Superior temporal gyrus (tissue), 1 donor: ENCODE measurements around the gene CCNYL1.

Experiments used
- DNase-seq: peaks from one replicate; pipeline ENCODE4 v3.0.0-alpha.2; 2016; ENCODE audit errors: extremely low spot score

Gene CCNYL1

DNA sequence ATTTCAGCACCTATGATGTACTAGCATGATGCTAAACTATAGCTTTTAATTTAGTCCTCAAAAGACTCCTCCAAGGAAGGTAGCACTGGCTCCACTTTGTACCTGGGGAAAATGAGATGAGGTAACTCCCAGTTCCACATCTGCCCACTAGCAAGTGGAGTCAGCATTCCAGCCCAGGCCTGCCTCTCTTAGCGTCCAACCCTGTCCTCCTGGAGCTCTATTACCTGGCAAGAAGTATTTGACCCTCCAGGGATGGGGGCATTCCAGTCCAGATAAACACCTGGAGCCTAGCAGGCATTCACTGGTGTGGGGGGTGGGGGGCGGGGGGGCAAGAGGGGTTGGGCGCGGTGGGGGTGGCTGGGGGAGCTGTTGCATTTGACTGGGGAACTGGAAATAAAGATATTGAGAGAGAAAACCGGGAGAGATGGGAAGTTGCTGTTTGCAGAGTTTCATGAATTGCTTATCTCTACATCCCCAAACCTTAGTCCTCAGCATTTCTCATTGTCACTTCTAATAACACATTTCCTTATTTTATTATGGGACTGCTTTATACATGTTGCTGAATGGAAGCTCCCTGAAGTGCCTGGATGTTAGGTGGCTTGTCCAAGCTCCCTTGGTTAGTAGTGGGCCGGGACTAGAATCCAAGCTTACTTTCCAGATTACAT, 80.3 kb downstream of the CCNYL1 start:
- DNase-seq: no peak

- no peak for DNase-seq
These were observed 80.9 kb downstream of the CCNYL1 start for GRCh38 chr2:207792244-207792785.

DNA sequence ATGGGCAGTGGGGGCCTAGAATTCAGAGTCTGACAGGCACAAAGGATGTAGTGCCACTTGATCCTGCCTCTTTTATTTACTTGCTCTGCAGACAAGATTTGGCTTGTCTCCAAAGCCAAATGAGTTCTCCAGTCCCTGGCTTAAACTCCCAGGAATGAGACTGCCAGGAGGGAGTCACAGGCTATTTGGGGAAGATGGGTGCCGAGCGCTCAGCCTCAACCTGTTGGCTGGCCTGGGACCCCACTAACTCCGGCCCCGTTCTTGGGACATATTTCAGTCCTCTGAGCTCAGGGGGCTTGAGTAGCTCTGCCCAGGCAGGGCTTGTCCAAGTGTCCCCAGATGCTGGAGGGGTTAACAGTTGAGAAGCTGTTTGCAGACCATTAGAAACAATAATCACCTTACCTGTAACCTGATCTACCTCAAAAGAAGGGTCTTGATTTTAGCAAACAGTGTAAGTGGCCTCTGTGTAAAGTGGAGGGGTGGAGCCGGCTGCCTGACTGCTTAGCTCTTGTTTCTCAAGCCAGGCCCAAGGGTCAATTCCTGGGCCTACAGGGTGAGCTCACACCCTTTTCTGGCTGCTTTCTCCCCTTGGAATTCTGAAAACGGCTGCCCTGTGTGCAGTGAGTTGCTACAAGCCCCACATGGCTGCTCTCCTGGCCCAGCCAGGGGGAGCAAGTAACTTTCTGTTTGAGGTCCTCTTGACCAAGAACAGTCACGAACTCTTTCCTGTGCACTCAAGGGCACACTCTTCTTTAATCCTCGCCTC, 85.3 kb downstream of the CCNYL1 start:
- DNase-seq: no peak

DNA sequence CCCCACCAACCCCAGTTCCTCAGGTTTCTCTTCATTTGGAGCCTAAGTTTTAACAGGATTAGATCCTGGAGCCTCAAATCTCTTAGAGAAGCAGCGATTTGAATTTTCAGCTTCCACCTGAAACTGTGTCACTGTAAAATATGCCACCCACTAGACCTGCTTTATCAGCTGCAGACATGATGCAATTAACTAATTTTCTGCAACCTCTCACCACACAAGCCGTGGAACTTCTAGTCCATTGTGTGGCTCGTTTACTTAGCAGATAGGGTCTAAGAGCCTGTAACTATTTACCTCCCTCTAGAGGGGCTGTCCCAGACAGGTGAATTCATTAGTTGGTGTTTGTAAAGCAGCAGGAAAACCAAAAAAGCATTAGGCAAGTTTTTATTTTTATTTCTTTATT, 89.8 kb downstream of the CCNYL1 start:
- no peak for DNase-seq

DNA sequence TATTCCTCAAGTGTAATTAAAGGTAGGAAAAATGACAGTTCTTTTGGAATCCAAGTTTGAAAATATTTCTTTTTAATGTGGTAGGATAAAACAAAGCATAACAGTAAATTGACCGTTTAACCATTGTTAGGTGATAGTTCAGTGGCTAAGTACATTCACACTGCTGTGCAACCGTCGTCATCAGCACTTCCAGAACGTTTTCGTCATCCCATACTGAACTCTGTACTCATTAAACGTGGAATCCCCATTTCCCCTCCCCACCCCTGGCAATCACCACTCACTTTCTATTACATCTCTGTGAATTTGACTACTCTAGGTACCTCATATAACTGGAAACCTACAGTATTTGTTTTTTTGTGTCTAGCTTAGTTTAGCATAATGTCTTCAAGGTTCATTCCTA, 91.2 kb downstream of the CCNYL1 start:
- no peak for DNase-seq
